Peyer's patch (tissue), 4 donors: ENCODE results near the gene NUDC.

ENCODE experiments used
- CTCF ChIP-seq, 6 experiments: fragments of 450-650 bp in 4 of 6; fragments of 200-600 bp in 2 of 6; sonication (generic) in 1 of 6; IDR thresholded peaks; one replicate each; pipeline ENCODE4 v1.5.1; 2017 to 2019; ENCODE audit warnings: antibody characterized with exemption in 6 of 6, mild to moderate bottlenecking in 3 of 6, moderate library complexity in 1 of 6
- POLR2A ChIP-seq, 2 donors: fragments of 450-650 bp; IDR thresholded peaks; one replicate each; pipeline ENCODE4 v1.5.1; 2017; ENCODE audit warnings: antibody characterized with exemption in 2 of 2, mild to moderate bottlenecking in 2 of 2, moderate library complexity in 2 of 2

- TF ChIP-seq CTCF (IDR thresholded peaks at IDR 0.05), result no peak
- no peak for TF ChIP-seq POLR2A (IDR thresholded peaks at IDR 0.05)
These were observed 30.4 kb downstream of the NUDC start for GRCh38 chr1:26951821-26952497.
